CD4-positive, alpha-beta T cell treated with Interleukin-15 for 1 hour (primary cell): ENCODE measurements around the gene SLC24A3.

Source experiments
- DNase-seq: peaks from one replicate; pipeline ENCODE4 v3.0.0-alpha.2; 2020

The SLC24A3 gene

DNA sequence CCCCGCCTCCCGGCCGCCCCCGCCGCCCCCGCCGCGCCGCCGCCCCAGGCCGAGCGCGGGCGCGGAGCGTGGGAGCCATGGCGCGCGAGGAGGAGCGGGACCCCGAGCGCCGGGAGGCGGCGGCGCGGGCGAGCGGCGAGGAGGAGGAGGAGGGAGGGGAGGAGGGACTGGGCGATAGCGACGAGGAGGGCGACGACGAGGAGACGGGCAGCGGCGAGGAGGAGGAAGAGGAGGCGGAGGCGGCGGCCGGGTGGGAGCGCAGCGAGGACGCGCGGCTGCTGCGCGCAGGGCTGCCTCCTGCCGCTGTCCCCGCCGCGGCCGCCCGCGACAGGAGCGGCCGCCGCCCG lies at the start of gene SLC24A3:
TSS of gene SLC24A3 (plus strand) at position 174 of the 347 bp plus-strand sequence.
- no peak for DNase-seq

DNA sequence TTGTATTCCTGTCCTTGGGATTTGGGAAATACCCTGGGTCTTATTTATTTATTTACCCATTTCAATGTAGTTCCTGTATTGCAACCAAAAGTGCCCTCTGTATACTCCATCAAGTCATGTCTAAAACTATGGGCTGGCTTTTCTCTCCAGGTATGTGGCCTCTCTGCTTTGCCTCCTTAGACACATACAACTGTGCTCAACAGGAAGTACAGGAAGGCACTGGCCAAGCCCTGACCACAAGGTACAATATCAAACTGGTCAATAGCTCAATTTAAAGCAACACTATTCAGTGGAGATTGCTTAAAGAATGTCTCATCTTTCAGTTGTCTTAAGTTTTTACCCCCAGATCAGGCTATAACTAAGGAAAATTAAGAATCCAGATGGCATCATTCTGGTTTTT lies 42.3 kb upstream of the SLC24A3 start:
- no peak for DNase-seq

DNA sequence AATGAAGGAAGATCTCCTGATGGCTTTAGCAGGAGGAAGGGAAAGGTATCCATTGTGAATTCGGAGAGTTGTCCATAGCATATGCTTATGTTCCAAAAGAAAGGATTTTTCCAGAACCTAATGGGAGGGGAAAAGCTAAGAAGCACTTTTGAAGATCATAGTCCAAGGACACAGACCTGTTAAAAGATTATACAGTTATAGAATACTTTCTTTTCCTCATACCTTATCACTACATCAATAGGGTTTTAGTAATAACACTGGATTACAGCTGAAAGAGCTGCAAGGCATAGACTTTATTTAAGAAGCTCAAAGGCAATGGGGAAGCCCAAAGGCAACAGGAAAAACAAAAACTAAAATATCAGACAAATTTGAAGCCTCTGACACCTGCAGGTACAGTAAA lies 39.8 kb upstream of the SLC24A3 start:
- DNase-seq: no peak

DNA sequence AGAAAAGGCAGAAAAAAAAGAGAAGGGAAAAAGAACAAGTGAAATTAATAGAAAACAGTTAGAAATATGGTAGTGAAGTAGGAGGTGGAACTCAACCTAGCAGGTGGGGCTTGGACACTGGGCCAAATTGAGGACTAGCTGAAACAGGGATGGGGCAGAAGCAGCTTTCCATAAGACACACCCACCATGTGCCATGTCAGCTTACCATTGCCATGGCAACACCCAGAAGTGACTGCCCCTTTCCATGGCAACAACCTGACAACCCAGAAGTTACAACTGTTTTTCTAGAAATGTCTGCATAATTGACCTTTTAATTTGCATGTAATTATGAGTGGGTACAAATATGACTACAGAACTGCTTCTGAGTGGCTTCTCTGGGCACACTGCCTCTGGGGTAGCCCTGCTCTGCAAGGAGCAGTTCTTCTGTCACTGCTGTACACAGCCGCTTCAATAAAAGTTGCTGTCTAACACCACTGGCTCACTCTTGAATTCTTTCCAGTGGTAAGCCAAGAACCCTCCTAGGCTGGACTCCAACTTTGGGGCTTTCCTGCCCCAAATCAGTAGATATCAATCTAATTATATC lies 35.9 kb upstream of the SLC24A3 start:
- DNase-seq: no peak

DNA sequence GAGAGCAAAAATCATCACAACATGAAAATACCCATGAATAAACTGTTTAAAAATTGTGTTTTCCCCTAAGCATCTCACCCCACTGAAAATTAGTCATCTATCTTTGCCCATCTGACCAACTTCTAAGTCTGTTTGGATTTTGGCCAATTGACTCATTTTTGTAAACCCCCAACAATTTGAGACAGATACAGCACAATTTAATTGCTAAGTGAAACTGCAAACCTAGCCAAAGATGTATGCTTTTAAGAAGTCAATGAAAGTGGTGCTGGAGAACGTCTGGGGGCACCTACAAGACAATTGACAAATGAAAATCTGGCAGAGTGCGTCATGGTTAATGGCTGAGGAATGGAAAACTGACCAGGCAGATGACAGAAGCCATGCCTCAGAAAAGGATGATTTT lies 30.9 kb upstream of the SLC24A3 start:
- no peak for DNase-seq

DNA sequence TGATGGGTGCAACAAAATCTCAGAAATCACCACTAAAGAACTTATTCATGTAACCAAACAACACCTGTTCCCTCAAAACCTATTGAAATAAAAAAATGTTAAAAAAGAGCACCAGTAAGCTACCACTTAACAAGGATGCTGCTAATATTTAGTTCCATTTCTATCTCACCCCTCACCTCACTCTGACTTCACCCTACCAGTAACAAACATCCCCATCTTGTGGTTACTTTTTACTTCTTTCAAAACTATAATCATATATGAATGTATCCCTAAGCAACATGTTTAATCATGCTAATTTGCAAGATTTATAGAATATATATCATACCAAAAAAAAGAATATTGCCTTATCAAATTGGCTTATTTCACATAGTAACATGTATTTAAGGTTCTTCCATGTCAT lies 27.4 kb upstream of the SLC24A3 start:
- no peak for DNase-seq

DNA sequence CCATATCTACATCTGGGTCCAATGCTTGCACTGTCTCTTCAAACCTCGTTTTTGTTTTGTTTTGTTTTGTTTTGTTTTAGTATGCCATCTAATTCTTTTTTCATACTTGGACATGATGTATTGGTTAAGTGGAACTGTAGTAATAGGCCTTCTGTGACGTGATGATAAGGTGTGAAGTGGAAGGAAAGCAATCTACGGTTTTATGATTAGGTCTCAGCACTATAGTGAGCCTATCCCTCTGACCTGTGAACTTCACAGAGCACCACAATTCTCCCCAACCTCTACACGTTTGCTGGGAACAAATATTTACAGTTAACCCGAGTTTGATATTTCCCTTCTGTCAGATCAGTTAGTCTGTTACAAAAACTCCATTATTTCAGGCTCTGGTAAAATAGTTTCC lies 19.1 kb upstream of the SLC24A3 start:
- no peak for DNase-seq

GRCh38 chr20:19205981-19206396 lies 6.5 kb upstream of the SLC24A3 start:
- peak; percentile 52 for DNase-seq

- no peak for DNase-seq
Measured at GRCh38 chr20:19207541-19207940, 4.9 kb upstream of the SLC24A3 start.

DNA sequence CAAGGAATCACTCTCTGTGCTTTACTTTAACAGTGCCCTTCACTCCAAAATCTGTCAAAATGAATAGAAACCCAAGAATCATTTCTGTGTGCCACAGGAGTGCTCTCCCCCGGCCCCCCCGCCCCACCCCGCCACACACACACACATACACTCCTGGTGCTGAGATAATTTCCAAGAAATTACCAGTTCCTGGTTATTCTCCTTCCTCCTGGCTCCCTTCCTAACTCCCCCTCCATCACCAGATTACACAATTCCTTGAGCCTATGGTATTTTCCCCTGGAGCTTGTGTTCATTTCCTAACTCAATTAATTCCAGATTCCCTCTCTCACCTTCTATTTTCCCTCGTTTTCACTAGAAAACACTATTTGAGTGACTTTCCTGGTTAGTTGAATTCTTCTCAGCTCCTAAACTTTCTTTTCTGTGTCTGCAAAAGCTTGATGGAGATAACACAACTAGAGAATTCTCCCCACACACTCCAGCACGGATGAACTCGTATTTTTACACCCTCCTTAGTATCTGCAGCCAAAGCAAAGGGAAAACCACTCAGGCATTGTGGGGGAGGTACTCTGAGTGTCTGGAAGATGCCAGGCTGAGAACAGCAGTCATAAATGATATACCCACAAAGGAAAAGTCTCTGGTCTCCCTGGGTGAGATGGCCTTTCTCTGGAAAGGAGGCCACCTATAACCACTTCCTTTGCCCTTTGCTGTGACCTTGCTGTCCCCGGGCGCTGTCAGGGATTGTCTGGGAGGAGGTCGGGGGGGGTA lies 1.9 kb upstream of the SLC24A3 start:
- no peak for DNase-seq

GRCh38 chr20:19211252-19211651 lies 1.2 kb upstream of the SLC24A3 start:
- no peak for DNase-seq

GRCh38 chr20:19211661-19212468 lies 577 bp upstream of the SLC24A3 start:
- DNase-seq: no peak

DNA sequence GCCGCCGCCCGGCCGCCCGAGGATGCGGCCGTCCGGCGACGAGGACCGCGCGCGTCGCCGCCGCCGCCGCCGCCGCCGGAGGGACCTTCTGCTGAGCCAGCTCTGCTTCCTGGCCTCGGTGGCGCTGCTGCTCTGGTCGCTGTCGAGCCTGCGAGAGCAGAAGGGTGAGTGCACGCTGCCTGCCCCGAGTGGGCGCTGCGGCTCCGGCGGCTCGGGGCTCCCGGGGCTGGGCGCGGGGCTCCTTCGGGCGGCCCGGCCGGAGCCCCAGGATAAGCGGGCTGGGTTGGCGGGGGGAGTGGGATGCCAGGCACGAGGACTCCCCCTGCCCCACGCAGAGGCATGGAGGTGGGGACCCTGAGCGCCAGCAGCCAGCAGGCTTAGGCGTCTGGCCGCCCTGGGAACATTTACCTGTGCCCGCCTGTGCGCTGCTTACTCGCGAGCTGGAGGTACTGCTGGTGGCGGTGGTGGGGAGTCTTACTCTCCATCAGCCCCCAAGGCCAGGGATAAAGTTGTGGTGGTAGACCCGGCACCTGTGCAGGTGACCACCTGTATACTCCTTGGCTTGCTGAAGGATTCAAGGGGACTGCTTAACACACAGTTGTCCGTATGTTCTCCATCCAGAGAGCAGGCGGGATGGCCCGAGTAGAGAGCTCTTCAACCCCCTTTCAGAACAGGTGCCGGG lies 520 bp downstream of the SLC24A3 start:
- peak; percentile 52 for DNase-seq

GRCh38 chr20:19213946-19214490 lies 1.6 kb downstream of the SLC24A3 start:
- DNase-seq: no peak

DNA sequence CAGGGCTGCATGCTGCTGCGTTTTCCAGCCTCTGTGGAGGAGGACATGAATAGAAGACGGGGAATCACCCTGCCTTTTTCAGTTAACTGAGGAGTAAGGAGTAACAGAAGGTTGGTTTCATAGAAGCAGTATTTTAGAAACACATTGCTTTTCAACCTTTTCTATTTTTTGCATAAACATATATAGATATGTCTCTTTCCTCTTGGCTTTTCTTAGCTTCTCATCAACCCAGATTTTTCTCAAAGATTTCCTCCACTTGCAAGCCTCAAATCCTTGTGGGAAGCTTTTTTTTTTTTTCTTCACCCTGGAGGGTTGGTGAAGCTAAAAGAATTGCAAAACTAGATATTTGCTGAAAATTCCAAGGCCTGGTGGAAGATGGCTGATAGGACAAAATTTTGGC lies 6.0 kb downstream of the SLC24A3 start:
- DNase-seq: no peak

DNA sequence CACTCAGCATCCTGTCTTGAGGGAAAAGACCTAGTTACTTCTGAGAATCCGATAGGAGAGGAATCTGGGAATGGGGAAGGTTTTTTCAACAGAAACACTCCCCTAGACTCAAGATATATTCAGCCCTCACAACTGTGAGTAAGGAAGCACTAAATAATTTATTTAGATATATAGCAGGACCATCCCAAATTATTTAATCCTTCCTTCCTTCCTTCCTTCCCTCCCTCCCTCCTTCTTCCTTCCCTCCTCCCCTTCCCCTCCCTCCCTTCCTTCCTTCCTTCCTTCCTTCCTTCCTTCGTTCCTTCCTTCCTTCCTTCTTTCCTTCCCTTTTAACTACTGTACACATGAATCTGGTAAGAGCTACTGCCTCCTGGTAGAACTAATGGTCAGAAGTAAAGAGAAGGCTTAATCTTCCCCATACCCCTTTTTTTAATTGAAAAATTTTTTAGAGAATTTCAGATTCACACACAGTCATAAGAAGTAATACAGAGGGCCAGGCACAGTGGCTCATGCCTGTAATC lies 10.1 kb downstream of the SLC24A3 start:
- no peak for DNase-seq

DNA sequence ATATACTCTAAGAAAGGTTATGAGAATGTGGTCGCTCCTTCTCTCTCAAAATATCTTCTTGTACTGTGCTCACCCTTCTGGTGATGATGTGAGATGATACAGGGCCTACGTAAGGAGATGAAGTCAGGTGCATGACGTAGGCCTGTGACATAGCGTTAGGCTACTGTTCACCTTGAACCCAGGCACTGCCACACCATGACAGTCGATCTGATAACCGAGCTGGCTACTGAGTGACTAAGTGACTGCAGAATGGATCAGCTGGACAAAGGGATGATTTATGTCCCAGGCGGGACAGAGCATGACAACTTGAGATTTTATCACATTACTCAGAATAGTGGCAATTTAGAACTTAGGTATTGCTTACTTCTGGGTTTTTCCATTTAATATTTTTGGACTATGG lies 11.2 kb downstream of the SLC24A3 start:
- DNase-seq: no peak

GRCh38 chr20:19231359-19232035 lies 19.1 kb downstream of the SLC24A3 start:
- no peak for DNase-seq

DNA sequence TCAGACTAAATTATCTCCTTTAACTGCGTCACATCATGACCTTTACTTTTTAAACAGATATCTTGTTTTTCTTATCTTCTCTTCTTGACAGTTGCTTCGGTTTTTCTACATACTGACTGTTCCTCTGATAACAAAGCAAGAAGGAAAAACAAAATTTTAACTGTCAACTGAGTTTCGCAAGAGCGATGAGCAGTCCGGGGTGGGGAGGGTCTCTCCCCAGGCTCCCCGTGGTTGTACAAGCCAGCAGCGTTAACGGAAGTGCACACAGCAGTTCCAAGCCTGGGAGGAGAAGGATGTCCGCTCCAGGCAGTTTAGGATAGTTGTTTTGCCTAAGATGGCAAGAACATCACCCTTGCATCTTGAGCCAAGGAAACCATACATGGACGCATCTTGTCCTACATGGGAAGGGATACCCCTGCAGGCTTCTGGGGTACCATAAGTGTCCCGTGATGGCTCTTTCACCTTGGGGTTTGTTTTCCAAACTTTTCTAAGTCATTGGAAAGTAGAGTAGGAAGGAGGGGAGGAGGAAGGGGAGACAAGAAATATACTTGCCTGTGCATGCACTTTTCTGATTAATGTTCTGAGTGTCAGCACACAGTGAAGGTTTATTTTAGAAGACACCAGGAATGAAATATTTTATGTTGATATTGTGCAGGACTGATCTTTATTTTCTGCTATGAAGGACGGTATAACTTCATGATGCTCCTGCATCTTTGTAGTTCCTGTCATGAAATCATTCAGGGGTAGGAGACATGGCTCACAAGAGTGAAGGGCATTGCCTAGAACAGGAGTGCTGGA lies 20.8 kb downstream of the SLC24A3 start:
- no peak for DNase-seq

DNA sequence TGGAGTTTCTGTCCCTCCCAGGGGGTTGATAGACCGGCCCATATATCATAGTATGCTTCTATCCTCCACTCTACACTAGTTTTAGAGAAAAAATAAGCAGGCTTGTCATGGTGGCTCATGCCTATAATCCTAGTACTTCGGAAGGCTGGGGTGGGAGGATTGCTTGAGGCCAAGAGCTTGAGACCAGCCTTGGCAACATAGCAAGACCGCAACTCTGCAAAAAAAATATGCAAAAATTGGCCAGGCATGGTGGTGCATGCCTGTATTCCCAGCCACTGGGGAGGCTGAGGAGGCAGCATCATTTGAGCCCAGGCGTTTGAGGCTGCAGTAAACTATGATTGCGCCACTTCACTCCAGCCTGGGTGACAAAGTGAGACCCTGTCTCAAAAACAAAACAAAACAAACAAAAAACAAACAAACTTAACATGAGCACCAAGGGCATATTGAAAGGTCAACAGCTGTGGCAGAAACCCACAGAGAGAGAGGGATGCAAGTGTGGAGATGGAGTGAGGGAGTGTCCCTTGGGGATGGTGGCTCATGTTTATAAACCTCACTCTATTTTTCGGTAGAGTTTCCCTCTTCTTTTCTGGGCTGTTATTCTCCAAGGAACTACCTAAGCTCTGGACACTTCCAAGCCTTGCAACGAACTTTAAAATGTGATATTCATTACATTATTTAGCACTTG lies 24.1 kb downstream of the SLC24A3 start:
- no peak for DNase-seq

- DNase-seq: no peak
Measured at GRCh38 chr20:19241440-19241839, 29.0 kb downstream of the SLC24A3 start.
